Activated naive CD4-positive, alpha-beta T cell treated with anti-CD3 and anti-CD28 coated beads, Interleukin-2, amount 10 ng/mL, durations not matched to agents 7 days and 5 days (primary cell): ENCODE results near the gene ARNT2.

Experiments
- CTCF ChIA-PET: fragments of 350-600 bp; sonication (Branson Sonifier 250); formaldehyde crosslinking; loops from one replicate; lab custom pipeline; 2021; ENCODE audit warnings: antibody characterized with exemption; lab: Charles Lee
- DNase-seq: peaks from one replicate; pipeline ENCODE4 v3.0.0-alpha.2; 2020
- H3K27ac Mint-ChIP-seq: one replicate; pipeline ENCODE4 v1.8.0; 2021; ENCODE audit warnings: mild to moderate bottlenecking, moderate library complexity, mixed read lengths
- H3K27me3 Mint-ChIP-seq: one replicate; pipeline ENCODE4 v1.8.0; 2021; ENCODE audit warnings: mild to moderate bottlenecking, mixed read lengths
- H3K36me3 Mint-ChIP-seq: one replicate; pipeline ENCODE4 v1.8.0; 2021; ENCODE audit warnings: mixed read lengths
- H3K4me1 Mint-ChIP-seq: one replicate; pipeline ENCODE4 v1.8.0; 2021; ENCODE audit warnings: mixed read lengths
- H3K4me3 Mint-ChIP-seq: one replicate; pipeline ENCODE4 v1.8.0; 2021; ENCODE audit warnings: mild to moderate bottlenecking, moderate library complexity, mixed read lengths
- H3K9me3 Mint-ChIP-seq: one replicate; pipeline ENCODE4 v1.8.0; 2021; ENCODE audit warnings: mixed read lengths

ARNT2 gene

DNA sequence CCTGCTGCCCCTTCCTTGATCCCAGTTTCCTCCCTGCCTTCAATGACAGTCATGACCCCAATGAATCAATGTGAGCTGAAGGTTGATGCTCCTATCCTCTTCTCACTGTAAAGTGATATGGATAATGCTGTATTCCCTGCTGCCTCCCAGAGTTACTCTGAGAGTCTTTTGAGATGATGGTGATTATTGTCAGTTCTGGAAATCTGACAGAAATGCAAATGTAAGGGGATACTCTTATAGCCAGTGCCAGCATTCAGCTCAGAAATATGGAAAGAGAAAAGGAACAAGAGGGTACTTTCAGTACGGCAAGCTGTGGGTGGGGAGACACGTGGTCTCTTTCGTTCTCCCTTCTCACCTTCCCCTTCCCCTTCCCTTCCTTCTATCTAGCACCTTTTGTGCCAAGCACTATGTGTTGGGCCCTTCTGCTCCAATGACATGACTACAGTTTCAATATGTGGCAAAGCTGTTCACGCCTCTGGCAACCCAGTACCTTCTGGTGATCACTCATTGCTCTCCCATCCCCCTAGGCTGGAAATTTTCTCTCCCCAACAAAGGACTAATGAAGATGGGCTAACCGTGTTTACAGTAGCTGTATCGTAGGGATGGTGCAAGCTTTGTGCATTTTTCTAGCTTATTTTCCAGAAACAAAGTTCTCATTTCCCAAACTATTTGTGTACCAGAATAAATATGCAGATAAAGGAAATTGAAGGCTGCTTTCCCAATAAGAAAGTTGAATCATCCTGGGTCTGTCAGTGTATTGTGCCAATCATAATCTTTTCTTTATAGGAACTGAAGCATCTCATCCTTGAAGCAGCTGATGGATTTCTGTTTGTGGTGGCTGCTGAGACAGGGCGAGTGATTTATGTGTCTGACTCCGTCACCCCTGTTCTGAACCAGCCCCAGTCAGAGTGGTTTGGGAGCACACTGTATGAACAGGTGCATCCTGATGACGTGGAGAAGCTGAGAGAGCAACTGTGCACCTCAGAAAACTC lies 70.3 kb downstream of the ARNT2 start:
- no peak for DNase-seq
- Mint-ChIP-seq H3K4me3 (no peak overlapping the region), H3K9me3 (peaks cover 3% of the 10 kb centered on the region), H3K27ac (no peak overlapping the region), H3K36me3 (no peaks in the 10 kb centered on the region), H3K4me1 (no peaks in the 10 kb centered on the region), H3K27me3 (peaks cover 16% of the 10 kb centered on the region)
- CTCF ChIA-PET = interaction anchor here (0.9 kb wide), 1 partner anchor 19 kb away, joined by 3 read pairs; no protein-coding TSS in a partner anchor

DNA sequence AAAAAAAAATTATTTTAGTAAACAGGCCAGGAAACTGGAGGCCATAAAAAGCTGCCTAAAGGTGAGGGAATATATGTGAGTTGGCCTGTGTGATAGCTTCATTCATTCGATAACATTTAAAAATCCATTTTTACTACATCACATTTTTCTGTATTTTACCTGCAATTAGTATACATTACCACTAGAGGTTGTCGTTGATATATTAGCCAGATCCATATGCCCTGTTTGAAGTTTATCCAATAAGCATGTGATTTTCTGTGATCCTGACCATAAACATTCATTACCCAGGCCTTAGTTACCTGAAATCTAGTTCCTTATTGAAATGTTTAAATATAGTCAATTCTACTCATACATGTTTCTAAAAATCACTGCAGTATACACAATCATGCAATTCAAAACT lies 71.4 kb downstream of the ARNT2 start:
- no peaks in the 10 kb centered on the region for H3K36me3 Mint-ChIP-seq
- no peak overlapping the region for H3K27ac Mint-ChIP-seq
- H3K9me3 Mint-ChIP-seq = peaks cover 3% of the 10 kb centered on the region
- no peaks in the 10 kb centered on the region for H3K4me1 Mint-ChIP-seq
- no peak for DNase-seq
- no peak overlapping the region for H3K4me3 Mint-ChIP-seq
- peaks cover 18% of the 10 kb centered on the region for H3K27me3 Mint-ChIP-seq
- CTCF ChIA-PET = no interaction called here

- Mint-ChIP-seq H3K27ac (no peak overlapping the region), H3K9me3 (peaks cover 3% of the 10 kb centered on the region), H3K4me1 (no peaks in the 10 kb centered on the region), H3K36me3 (no peaks in the 10 kb centered on the region), H3K4me3 (no peak overlapping the region), H3K27me3 (peaks cover 18% of the 10 kb centered on the region)
- no peak for DNase-seq
- CTCF ChIA-PET = no interaction called here
Observed at GRCh38 chr15:80476036-80476435, 71.9 kb downstream of the ARNT2 start.

- CTCF ChIA-PET = no interaction called here
- no peak for DNase-seq
- peaks cover 10% of the 10 kb centered on the region for H3K27me3 Mint-ChIP-seq
- peaks cover 3% of the 10 kb centered on the region for H3K9me3 Mint-ChIP-seq
- H3K36me3 Mint-ChIP-seq = no peaks in the 10 kb centered on the region
- H3K4me3 Mint-ChIP-seq = no peak overlapping the region
- no peaks in the 10 kb centered on the region for H3K4me1 Mint-ChIP-seq
- no peak overlapping the region for H3K27ac Mint-ChIP-seq
Observed at GRCh38 chr15:80478075-80478474, 73.9 kb downstream of the ARNT2 start.

GRCh38 chr15:80479191-80479590 lies 75.0 kb downstream of the ARNT2 start:
- H3K9me3 Mint-ChIP-seq = peaks cover 3% of the 10 kb centered on the region
- no peak for DNase-seq
- H3K36me3 Mint-ChIP-seq = no peaks in the 10 kb centered on the region
- no peaks in the 10 kb centered on the region for H3K4me1 Mint-ChIP-seq
- H3K27me3 Mint-ChIP-seq = peaks cover 5% of the 10 kb centered on the region
- no peak overlapping the region for H3K27ac Mint-ChIP-seq
- H3K4me3 Mint-ChIP-seq = no peak overlapping the region
- CTCF ChIA-PET = interaction anchor here (1.4 kb wide), 1 partner anchor 23 kb away, joined by 3 read pairs; no protein-coding TSS in a partner anchor

DNA sequence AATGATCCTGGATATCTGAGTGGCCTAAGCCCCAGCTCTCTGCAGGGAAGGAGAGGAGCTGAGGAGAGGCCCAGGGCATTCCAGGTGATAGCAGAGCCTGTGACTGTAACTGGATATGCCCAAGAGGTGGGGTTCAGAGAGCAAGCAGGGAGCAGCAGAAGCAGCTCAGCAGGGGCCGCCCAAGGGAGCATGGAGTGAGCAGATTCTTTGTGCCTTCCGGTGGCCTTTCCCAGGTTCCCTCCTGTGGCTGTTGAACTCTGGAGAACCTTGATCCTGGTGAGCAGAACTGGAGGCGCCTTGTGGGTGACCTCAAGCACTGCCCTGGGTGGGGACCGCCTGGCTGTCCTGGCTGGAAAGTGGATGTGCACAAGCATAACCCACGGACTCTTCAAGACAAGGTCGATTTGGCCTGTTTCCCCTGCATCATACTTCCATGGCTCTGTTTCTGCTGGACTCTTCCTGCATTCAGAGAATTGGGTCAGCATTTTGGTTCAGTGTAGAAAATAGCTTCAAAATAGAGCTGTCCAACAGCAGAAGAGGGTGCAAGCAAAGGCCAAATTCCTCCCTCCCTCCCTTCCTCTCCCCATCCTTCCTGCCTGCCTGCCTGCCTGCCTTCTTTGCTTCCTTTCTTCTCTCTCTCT lies 76.1 kb downstream of the ARNT2 start:
- Mint-ChIP-seq H3K9me3 (peaks cover 3% of the 10 kb centered on the region), H3K27ac (no peak overlapping the region), H3K4me3 (no peak overlapping the region), H3K4me1 (no peaks in the 10 kb centered on the region), H3K36me3 (no peaks in the 10 kb centered on the region), H3K27me3 (peaks cover 5% of the 10 kb centered on the region)
- no peak for DNase-seq
- CTCF ChIA-PET = interaction anchor here (1.4 kb wide), 1 partner anchor 24 kb away, joined by 3 read pairs; no protein-coding TSS in a partner anchor

GRCh38 chr15:80480909-80481308 lies 76.7 kb downstream of the ARNT2 start:
- CTCF ChIA-PET = no interaction called here

GRCh38 chr15:80482696-80483095 lies 78.5 kb downstream of the ARNT2 start:
- Mint-ChIP-seq H3K27me3 (peaks cover 9% of the 10 kb centered on the region), H3K4me3 (no peak overlapping the region), H3K4me1 (no peaks in the 10 kb centered on the region), H3K9me3 (no peaks in the 10 kb centered on the region), H3K27ac (no peak overlapping the region), H3K36me3 (no peaks in the 10 kb centered on the region)
- no peak for DNase-seq
- CTCF ChIA-PET = no interaction called here

More at GRCh38 chr15:80480909-80481308, 76.7 kb downstream of the ARNT2 start:
- DNase-seq = no peak
- Mint-ChIP-seq H3K4me1 (no peaks in the 10 kb centered on the region), H3K36me3 (no peaks in the 10 kb centered on the region), H3K27me3 (peaks cover 5% of the 10 kb centered on the region), H3K27ac (no peak overlapping the region), H3K4me3 (no peak overlapping the region), H3K9me3 (peaks cover 3% of the 10 kb centered on the region)

GRCh38 chr15:80483725-80484161 lies 79.6 kb downstream of the ARNT2 start:
- CTCF ChIA-PET = no interaction called here
- no peak for DNase-seq
- H3K4me3 Mint-ChIP-seq = no peak overlapping the region
- H3K27ac Mint-ChIP-seq = no peak overlapping the region
- no peaks in the 10 kb centered on the region for H3K4me1 Mint-ChIP-seq
- H3K9me3 Mint-ChIP-seq = no peaks in the 10 kb centered on the region
- peaks cover 9% of the 10 kb centered on the region for H3K27me3 Mint-ChIP-seq
- H3K36me3 Mint-ChIP-seq = no peaks in the 10 kb centered on the region

GRCh38 chr15:80484333-80484864 lies 80.2 kb downstream of the ARNT2 start:
- DNase-seq = no peak
- H3K27me3 Mint-ChIP-seq = peaks cover 9% of the 10 kb centered on the region
- H3K36me3 Mint-ChIP-seq = no peaks in the 10 kb centered on the region
- no peaks in the 10 kb centered on the region for H3K4me1 Mint-ChIP-seq
- CTCF ChIA-PET = no interaction called here
- no peak overlapping the region for H3K27ac Mint-ChIP-seq
- H3K9me3 Mint-ChIP-seq = no peaks in the 10 kb centered on the region
- H3K4me3 Mint-ChIP-seq = no peak overlapping the region

DNA sequence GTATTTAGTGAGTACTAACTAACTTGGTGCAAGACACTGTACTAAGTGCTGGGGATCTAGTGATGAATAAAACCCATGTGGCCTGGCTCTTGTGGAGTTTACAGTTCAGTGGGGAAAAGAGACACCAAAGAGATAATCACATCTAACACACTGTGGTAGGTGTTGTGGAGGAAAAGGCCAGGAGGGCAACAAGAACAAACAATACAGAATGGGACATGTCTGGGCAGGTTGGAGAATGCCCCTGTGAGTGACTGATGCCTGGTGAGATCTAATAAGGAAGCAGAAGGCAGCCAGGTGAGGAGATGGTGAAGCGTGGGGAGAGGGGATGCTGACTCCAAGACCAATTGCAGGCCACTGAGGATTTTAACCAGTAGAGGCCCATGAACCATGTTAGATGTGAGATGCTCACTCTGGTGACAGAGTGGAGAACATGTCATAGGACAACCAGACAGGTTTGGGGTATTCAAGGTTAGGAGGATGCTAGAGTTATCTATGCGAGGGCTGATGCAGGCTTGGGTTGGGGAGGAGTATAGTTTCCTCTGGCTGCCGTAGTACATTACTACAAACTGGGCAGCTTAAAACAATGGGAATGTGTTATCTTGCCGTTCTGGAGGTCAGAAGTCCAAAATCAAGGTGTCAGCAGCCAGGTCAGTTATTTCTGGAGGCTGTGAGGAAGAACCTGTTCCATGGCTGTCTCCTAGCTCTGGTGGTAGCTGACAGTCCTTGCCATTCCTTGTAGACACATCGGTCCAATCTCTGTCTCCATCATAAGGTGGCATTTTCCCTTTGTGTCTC lies 81.4 kb downstream of the ARNT2 start:
- Mint-ChIP-seq H3K27ac (no peak overlapping the region), H3K36me3 (no peaks in the 10 kb centered on the region), H3K4me3 (no peak overlapping the region), H3K4me1 (no peaks in the 10 kb centered on the region), H3K9me3 (no peaks in the 10 kb centered on the region), H3K27me3 (peaks cover 4% of the 10 kb centered on the region)
- CTCF ChIA-PET = no interaction called here
- no peak for DNase-seq

- H3K9me3 Mint-ChIP-seq = no peaks in the 10 kb centered on the region
- no peak overlapping the region for H3K27ac Mint-ChIP-seq
- peaks cover 4% of the 10 kb centered on the region for H3K27me3 Mint-ChIP-seq
- H3K36me3 Mint-ChIP-seq = no peaks in the 10 kb centered on the region
- CTCF ChIA-PET = no interaction called here
- DNase-seq = no peak
- H3K4me1 Mint-ChIP-seq = no peaks in the 10 kb centered on the region
- no peak overlapping the region for H3K4me3 Mint-ChIP-seq
Observed at GRCh38 chr15:80487839-80488390, 83.7 kb downstream of the ARNT2 start.

DNA sequence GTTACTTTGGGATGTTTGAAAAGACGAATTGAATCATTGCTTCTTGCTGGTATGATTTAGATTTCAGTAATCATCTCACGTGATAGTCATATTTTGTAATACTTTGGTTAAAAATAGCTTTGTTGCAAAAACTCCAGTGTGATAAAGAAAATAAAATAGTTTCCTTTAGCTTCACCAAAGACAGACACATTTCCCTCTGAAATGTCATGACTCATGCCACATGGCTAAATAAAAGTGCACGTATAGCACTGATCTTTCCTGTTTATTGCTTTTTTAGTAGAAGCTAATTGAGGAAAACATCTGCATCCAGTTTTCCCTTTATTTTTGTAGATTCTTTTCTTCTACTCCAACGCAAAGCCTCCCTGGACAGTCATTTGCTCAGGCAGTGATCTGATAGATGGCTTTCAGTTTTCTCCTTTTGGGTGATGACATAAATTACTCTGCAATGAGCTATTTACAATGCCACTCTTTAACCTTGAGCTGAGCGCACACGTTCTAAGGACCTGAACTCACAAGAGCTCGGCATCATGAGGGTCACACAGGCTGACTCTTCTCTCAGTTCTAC lies 84.9 kb downstream of the ARNT2 start:
- CTCF ChIA-PET = no interaction called here
- no peaks in the 10 kb centered on the region for H3K36me3 Mint-ChIP-seq
- H3K4me3 Mint-ChIP-seq = no peak overlapping the region
- H3K27ac Mint-ChIP-seq = no peak overlapping the region
- peaks cover 4% of the 10 kb centered on the region for H3K27me3 Mint-ChIP-seq
- H3K4me1 Mint-ChIP-seq = no peaks in the 10 kb centered on the region
- no peak for DNase-seq
- no peaks in the 10 kb centered on the region for H3K9me3 Mint-ChIP-seq
